Glutamatergic neuron (in vitro differentiated cells): ENCODE results near the gene NLRP3. TPM values are rescaled to one million over a fixed set of nuclear protein-coding genes. Genes with fewer than 3 reads are reported as not detected.
"Not testable (repeated sequence)": the region's sequence is repeated elsewhere in the genome, so short reads cannot be mapped to it uniquely, and the experiment has no call there.

ENCODE experiments used
- DNase-seq: peaks from one replicate; pipeline ENCODE4 v3.0.0; 2022
- H3K27ac Mint-ChIP-seq: one replicate; pipeline ENCODE4 v1.8.0; 2020; ENCODE audit warnings: mild to moderate bottlenecking, mixed read lengths, inconsistent platforms; ENCODE audit not compliant: unreplicated experiment
- H3K27me3 Mint-ChIP-seq: one replicate; pipeline ENCODE4 v1.8.0; 2020; ENCODE audit warnings: mild to moderate bottlenecking, moderate library complexity, mixed read lengths, inconsistent platforms; ENCODE audit not compliant: unreplicated experiment
- H3K36me3 Mint-ChIP-seq: one replicate; pipeline ENCODE4 v1.8.0; 2020; ENCODE audit warnings: mild to moderate bottlenecking, mixed read lengths, inconsistent platforms; ENCODE audit not compliant: unreplicated experiment
- H3K4me1 Mint-ChIP-seq: one replicate; pipeline ENCODE4 v1.8.0; 2020; ENCODE audit warnings: mild to moderate bottlenecking, low read depth, mixed read lengths, inconsistent platforms; ENCODE audit not compliant: unreplicated experiment
- H3K4me3 Mint-ChIP-seq: one replicate; pipeline ENCODE4 v1.8.0; 2020; ENCODE audit warnings: mild to moderate bottlenecking, mixed read lengths, inconsistent platforms; ENCODE audit not compliant: unreplicated experiment
- H3K9me3 Mint-ChIP-seq: one replicate; pipeline ENCODE4 v1.8.0; 2020; ENCODE audit warnings: mild to moderate bottlenecking, moderate library complexity, mixed read lengths, inconsistent platforms; ENCODE audit not compliant: unreplicated experiment
- CTCF ChIP-seq: fragments of 200-600 bp; sonication (generic); IDR thresholded peaks from one replicate; pipeline ENCODE4 v1.5.0; 2021; ENCODE audit not compliant: partially characterized antibody, unreplicated experiment
- total RNA-seq: library from RNA; stranded (reverse); fragmentation: NEBNext Ultra II Directional; extraction: Animal tissue kit (Norgen Biotek cat#: 25700); gene quantifications from one replicate; pipeline ENCODE4 v1.2.1, GENCODE V29; 2021; ENCODE audit not compliant: unreplicated experiment

The NLRP3 gene
- total RNA-seq, 1 donor from 2014 or later: not detected

GRCh38 chr1:247475793-247476192 is 59.8 kb downstream of the NLRP3 start:
- Mint-ChIP-seq H3K27me3 (no peaks in the 10 kb centered on the region), H3K36me3 (no peaks in the 10 kb centered on the region), H3K9me3 (no peaks in the 10 kb centered on the region), H3K27ac (no peak overlapping the region), H3K4me3 (no peak overlapping the region), H3K4me1 (no peaks in the 10 kb centered on the region)
- DNase-seq: no peak
- TF ChIP-seq CTCF: no peak

- not testable (repeated sequence) for DNase-seq, H3K4me3 Mint-ChIP-seq, H3K36me3 Mint-ChIP-seq, H3K9me3 Mint-ChIP-seq, H3K27ac Mint-ChIP-seq, H3K27me3 Mint-ChIP-seq, H3K4me1 Mint-ChIP-seq
Measured at GRCh38 chr1:247476328-247477058, 60.5 kb downstream of the NLRP3 start.

- Mint-ChIP-seq H3K4me1 (no peaks in the 10 kb centered on the region), H3K27me3 (no peaks in the 10 kb centered on the region), H3K4me3 (no peak overlapping the region), H3K27ac (no peak overlapping the region), H3K9me3 (no peaks in the 10 kb centered on the region), H3K36me3 (no peaks in the 10 kb centered on the region)
- DNase-seq: no peak
- TF ChIP-seq CTCF: no peak
Measured at GRCh38 chr1:247482747-247483146, 66.8 kb downstream of the NLRP3 start.

GRCh38 chr1:247487057-247487456 is 71.1 kb downstream of the NLRP3 start:
- H3K27ac Mint-ChIP-seq: no peak overlapping the region
- H3K9me3 Mint-ChIP-seq: no peaks in the 10 kb centered on the region
- no peaks in the 10 kb centered on the region for H3K36me3 Mint-ChIP-seq
- TF ChIP-seq CTCF: peak; percentile 10
- DNase-seq: no peak
- no peaks in the 10 kb centered on the region for H3K27me3 Mint-ChIP-seq
- no peaks in the 10 kb centered on the region for H3K4me1 Mint-ChIP-seq
- no peak overlapping the region for H3K4me3 Mint-ChIP-seq

GRCh38 chr1:247491328-247491727 is 75.4 kb downstream of the NLRP3 start:
- no peaks in the 10 kb centered on the region for H3K27me3 Mint-ChIP-seq
- H3K4me1 Mint-ChIP-seq: no peaks in the 10 kb centered on the region
- no peaks in the 10 kb centered on the region for H3K9me3 Mint-ChIP-seq
- no peak overlapping the region for H3K27ac Mint-ChIP-seq
- no peaks in the 10 kb centered on the region for H3K36me3 Mint-ChIP-seq
- DNase-seq: no peak
- TF ChIP-seq CTCF: no peak
- no peak overlapping the region for H3K4me3 Mint-ChIP-seq
